ENCODE results near the gene SMARCAD1.
"Not testable (repeated sequence)": the region's sequence is repeated elsewhere in the genome, so short reads cannot be mapped to it uniquely, and the experiment has no call there.

The SMARCAD1 gene

GRCh38 chr4:94293981-94294380 lies 86.3 kb downstream of the SMARCAD1 start:
- not testable (repeated sequence) for DNase-seq (ENCODE audit: low read depth in 3 of 3)

GRCh38 chr4:94295473-94295872 lies 87.8 kb downstream of the SMARCAD1 start:
- not testable (repeated sequence) for DNase-seq (ENCODE audit: low read depth in 3 of 3)

GRCh38 chr4:94298725-94299252 lies 91.1 kb downstream of the SMARCAD1 start:
- no peak for DNase-seq (ENCODE audit: low read depth in 3 of 3)

GRCh38 chr4:94302191-94302590 lies 94.5 kb downstream of the SMARCAD1 start:
- no peak for DNase-seq (ENCODE audit: low read depth in 3 of 3)

- no peak for DNase-seq (ENCODE audit: low read depth in 3 of 3)
Measured at GRCh38 chr4:94304365-94304971, 96.8 kb downstream of the SMARCAD1 start.

GRCh38 chr4:94305466-94306225 lies 98.0 kb downstream of the SMARCAD1 start:
- DNase-seq (ENCODE audit: low read depth in 3 of 3), result no peak

GRCh38 chr4:94306713-94307112 lies 99.0 kb downstream of the SMARCAD1 start:
- DNase-seq (ENCODE audit: low read depth in 3 of 3), result no peak

GRCh38 chr4:94307231-94307871 lies 99.7 kb downstream of the SMARCAD1 start:
- no peak for DNase-seq (ENCODE audit: low read depth in 3 of 3)

- not testable (repeated sequence) for DNase-seq (ENCODE audit: low read depth in 3 of 3)
Measured at GRCh38 chr4:94319927-94320326, 112.3 kb downstream of the SMARCAD1 start.

GRCh38 chr4:94325835-94326234 lies 118.2 kb downstream of the SMARCAD1 start:
- DNase-seq (ENCODE audit: low read depth in 3 of 3), result no peak

- no peak for DNase-seq (ENCODE audit: low read depth in 3 of 3)
Measured at GRCh38 chr4:94329933-94330332, 122.3 kb downstream of the SMARCAD1 start.

- DNase-seq (ENCODE audit: low read depth in 3 of 3), result no peak
Measured at GRCh38 chr4:94332983-94333590, 125.4 kb downstream of the SMARCAD1 start.

GRCh38 chr4:94333866-94334265 lies 126.2 kb downstream of the SMARCAD1 start:
- DNase-seq (ENCODE audit: low read depth in 3 of 3), result no peak

- no peak for DNase-seq (ENCODE audit: low read depth in 3 of 3)
Measured at GRCh38 chr4:94334476-94334875, 126.8 kb downstream of the SMARCAD1 start.

- no peak for DNase-seq (ENCODE audit: low read depth in 3 of 3)
Measured at GRCh38 chr4:94334962-94335361, 127.3 kb downstream of the SMARCAD1 start.

- no peak for DNase-seq (ENCODE audit: low read depth in 3 of 3)
Measured at GRCh38 chr4:94336303-94336702, 128.6 kb downstream of the SMARCAD1 start.

- DNase-seq (ENCODE audit: low read depth in 3 of 3), result not testable (repeated sequence)
Measured at GRCh38 chr4:94336791-94337190, 129.1 kb downstream of the SMARCAD1 start.

- DNase-seq (ENCODE audit: low read depth in 3 of 3), result no peak
Measured at GRCh38 chr4:94338681-94339351, 131.2 kb downstream of the SMARCAD1 start.

- DNase-seq (ENCODE audit: low read depth in 3 of 3), result no peak
Measured at GRCh38 chr4:94339779-94340178, 132.1 kb downstream of the SMARCAD1 start.
